Right cardiac atrium (tissue), 5 donors: ENCODE data around the gene GDF10. TPM values are rescaled to one million over a fixed set of nuclear protein-coding genes. Genes with fewer than 3 reads are reported as not detected.
A peak's percentile ranks its signal among the peaks of the same experiment; 100 is the strongest.

Source experiments
- ATAC-seq, 2 donors: fragments of 200-7000 bp; cut with Tn5 transposase; one replicate each; pipeline versions ENCODE4 v1.8.0 to v1.9.1; 2020; ENCODE audit warnings: moderate library complexity in 2 of 2, mild to moderate bottlenecking in 1 of 2
- DNase-seq, 3 donors: peaks; one replicate each; pipeline ENCODE4 v3.0.0-alpha.2; 2020
- H3K27ac ChIP-seq: one replicate; pipeline ENCODE4 v1.5.1; 2013; ENCODE audit warnings: mild to moderate bottlenecking, low read length, control low read depth, moderate library complexity
- H3K27me3 ChIP-seq: one replicate; pipeline ENCODE4 v1.6.1; 2013; ENCODE audit not compliant: control insufficient read depth, insufficient read depth
- H3K4me1 ChIP-seq: one replicate; pipeline ENCODE4 v1.6.1; 2013; ENCODE audit warnings: low read length; ENCODE audit not compliant: control insufficient read depth, insufficient read depth
- H3K4me3 ChIP-seq: one replicate; pipeline ENCODE4 v1.5.1; 2013; ENCODE audit warnings: low read length, control low read depth
- H3K9me3 ChIP-seq: one replicate; pipeline ENCODE4 v1.6.1; 2013; ENCODE audit warnings: low read length; ENCODE audit not compliant: control insufficient read depth
- WGBS: extraction: QIAGEN DNeasy Blood & Tissue Kit; methylation state at CpG from one replicate; pipeline ENCODE4 v1.1.7; 2013; 5-methylcytosine and 5-hydroxymethylcytosine counted together
- intact Hi-C, 4 donors: fragments of 100-400 bp; cut with DNase I; formaldehyde crosslinking; loops; one replicate each; pipeline versions ENCODE4 v1.11.0 to v1.14.0; 2022 to 2023
- polyA plus RNA-seq: library from polyadenylated mRNA; stranded (reverse); fragments of 200-250 nt; gene quantifications from one replicate; pipeline ENCODE4 v1.2.3, GENCODE V29; 2013
- total RNA-seq, 4 donors: library from RNA; stranded (reverse); fragmentation: NEBNext Ultra II Directional; extraction: Animal tissue kit (Norgen Biotek cat#: 25700); gene quantifications; one replicate each; pipeline ENCODE4 v1.2.1, GENCODE V29; 2021
- donor health status: healthy with polysubstance abuse.
- donor health status: DM: no; HTN: yes; CAD: no.
- donor health status: DM: no; HTN: no; CAD: no.
- donor health status: DM: no; HTN: yes; CAD: no; lungs with severe emphysema.
- donor health status: DM: yes; HTN: yes; CAD: no.

GDF10 gene
- total and polyA plus RNA-seq, 5 donors, result 1.8 to 4.3 (median 2.5) TPM

DNA sequence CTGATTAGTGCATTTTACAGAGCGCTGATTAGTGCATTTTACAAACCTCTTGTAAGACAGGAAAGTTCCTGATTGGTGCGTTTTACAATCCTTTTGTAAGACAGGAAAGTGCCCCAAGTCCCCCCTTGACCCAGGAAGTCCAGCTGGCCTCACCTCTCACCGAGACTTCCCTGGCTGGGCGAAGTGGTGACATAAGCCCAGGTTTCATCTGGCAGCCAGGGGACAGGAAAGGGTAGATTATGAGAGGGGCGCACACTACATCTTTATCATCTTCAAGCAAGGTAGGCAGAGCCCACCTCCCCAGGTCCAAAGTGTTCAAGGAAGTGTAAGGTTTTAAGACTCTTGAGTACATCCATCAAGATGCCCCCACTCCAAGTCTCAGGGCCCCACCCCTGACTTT, 5.5 kb upstream of the GDF10 start:
- WGBS, result 88% methylated on average over 5 of the region's 5 CpGs
- ATAC-seq (no peak), DNase-seq (no peak)
- Histone ChIP-seq H3K27me3 (no peaks in the 10 kb centered on the region), H3K9me3 (no peaks in the 10 kb centered on the region), H3K27ac (no peak overlapping the region), H3K4me3 (no peak overlapping the region), H3K4me1 (no peaks in the 10 kb centered on the region)
- intact Hi-C loops, result loop anchor here in 1 of 4 donors (5.0 kb wide), 1 partner anchor 227 kb away; no protein-coding TSS in a partner anchor

- no peaks in the 10 kb centered on the region for H3K4me1 ChIP-seq
Observed at GRCh38 chr10:47295411-47295810, 4.6 kb upstream of the GDF10 start.

DNA sequence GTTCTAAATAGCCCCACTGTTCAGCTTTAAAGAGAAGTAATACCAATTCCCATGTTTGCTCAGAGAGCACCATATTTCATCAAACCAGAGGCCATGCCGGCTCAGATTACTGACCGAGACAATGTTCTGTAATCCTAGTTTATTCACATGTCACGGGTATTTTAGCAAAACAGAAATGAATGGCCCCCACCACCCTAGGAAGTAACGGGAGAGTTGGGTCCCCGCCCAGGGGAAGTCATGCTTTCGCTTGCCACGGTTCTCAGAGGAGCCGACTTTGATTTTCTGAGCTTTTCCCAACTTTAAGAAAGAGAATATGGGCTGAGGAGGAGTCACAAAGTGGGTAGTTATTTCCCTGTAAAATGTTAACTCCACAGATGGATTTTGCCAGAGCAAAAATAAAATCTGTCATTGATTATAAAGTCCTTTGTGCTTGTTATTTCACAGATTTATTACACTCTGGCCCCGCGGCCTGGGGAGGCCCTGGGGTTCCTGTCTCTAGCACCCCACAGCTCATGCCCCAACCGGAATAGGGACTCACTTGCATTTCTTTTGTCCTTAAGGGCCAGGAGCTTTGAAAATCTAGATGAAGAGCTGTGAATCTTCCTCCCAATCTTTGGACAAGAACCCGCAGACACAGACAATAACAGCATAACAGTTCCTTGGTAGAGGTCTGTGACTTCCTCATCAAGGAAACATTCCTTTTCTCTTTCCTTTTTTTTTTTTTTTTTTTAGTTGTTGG, 3.7 kb upstream of the GDF10 start:
- 52% methylated on average over 12 of the region's 12 CpGs for WGBS
- Histone ChIP-seq H3K27me3 (no peaks in the 10 kb centered on the region), H3K4me1 (no peaks in the 10 kb centered on the region), H3K4me3 (no peak overlapping the region), H3K9me3 (no peaks in the 10 kb centered on the region), H3K27ac (no peak overlapping the region)
- intact Hi-C loops, result no loop called here
- ATAC-seq (no peak), DNase-seq (no peak)

More at GRCh38 chr10:47295411-47295810, 4.6 kb upstream of the GDF10 start:
- H3K4me3 ChIP-seq, result no peak overlapping the region
- DNase-seq (no peak), ATAC-seq (no peak)
- no peak overlapping the region for H3K27ac ChIP-seq
- intact Hi-C loops, result no loop called here
- no peaks in the 10 kb centered on the region for H3K27me3 ChIP-seq
- 83% methylated on average over 5 of the region's 5 CpGs for WGBS
- no peaks in the 10 kb centered on the region for H3K9me3 ChIP-seq

GRCh38 chr10:47296941-47297340, 3.1 kb upstream of the GDF10 start:
- no peak for ATAC-seq
- 79% methylated on average over 1 of the region's 1 CpG for WGBS
- DNase-seq, result no peak
- Histone ChIP-seq H3K9me3 (no peaks in the 10 kb centered on the region), H3K27me3 (no peaks in the 10 kb centered on the region), H3K4me1 (no peaks in the 10 kb centered on the region), H3K27ac (no peak overlapping the region), H3K4me3 (no peak overlapping the region)
- intact Hi-C loops, result no loop called here

GRCh38 chr10:47297866-47298540, 2.0 kb upstream of the GDF10 start:
- ATAC-seq, result no peak
- Histone ChIP-seq H3K4me3 (no peak overlapping the region), H3K27me3 (no peaks in the 10 kb centered on the region), H3K27ac (no peak overlapping the region), H3K4me1 (no peaks in the 10 kb centered on the region), H3K9me3 (no peaks in the 10 kb centered on the region)
- no peak for DNase-seq
- 76% methylated on average over 12 of the region's 12 CpGs for WGBS
- intact Hi-C loops, result no loop called here

DNA sequence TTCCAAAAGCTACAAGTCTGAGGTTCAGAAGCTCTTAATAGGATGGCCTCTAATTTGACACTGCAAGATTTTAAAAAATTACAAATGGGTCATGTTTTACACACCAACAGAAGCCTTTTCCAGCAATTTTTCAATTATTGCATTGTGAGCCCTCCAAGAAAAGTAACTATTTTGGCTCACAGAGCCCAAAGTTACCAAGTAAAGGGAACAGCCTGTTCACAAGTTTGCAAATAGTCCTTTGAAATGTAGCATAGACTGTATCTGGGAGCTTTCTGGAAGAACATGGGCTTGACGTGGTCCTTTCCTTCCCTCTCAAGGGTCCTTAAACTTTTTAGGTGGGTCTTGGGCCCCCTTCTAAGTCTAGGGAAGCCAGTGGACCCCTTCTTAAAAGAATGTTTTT, 1.3 kb upstream of the GDF10 start:
- peak in 1 of 2 donors; percentile 50 for ATAC-seq
- Histone ChIP-seq H3K27ac (no peak overlapping the region), H3K4me3 (no peak overlapping the region), H3K4me1 (no peaks in the 10 kb centered on the region), H3K9me3 (no peaks in the 10 kb centered on the region), H3K27me3 (no peaks in the 10 kb centered on the region)
- no peak for DNase-seq
- WGBS, result 52% methylated on average over 1 of the region's 1 CpG
- intact Hi-C loops, result no loop called here

DNA sequence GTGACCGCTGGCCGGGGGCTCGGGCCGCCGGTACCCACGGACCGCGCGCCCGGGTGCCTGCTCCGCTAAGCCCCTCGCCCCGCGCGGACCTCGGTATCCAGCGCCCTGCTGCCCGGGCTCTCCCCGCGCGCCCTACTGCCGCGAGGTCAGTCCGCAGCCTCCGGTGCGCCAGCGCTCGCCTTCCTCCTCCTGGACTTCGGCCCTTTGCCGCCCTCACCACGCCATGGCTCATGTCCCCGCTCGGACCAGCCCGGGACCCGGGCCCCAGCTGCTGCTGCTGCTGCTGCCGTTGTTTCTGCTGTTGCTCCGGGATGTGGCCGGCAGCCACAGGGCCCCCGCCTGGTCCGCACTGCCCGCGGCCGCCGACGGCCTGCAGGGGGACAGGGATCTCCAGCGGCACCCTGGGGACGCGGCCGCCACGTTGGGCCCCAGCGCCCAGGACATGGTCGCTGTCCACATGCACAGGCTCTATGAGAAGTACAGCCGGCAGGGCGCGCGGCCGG, 483 bp downstream of the GDF10 start:
- WGBS, result 2% methylated on average over 57 of the region's 57 CpGs
- H3K27me3 ChIP-seq, result no peaks in the 10 kb centered on the region

GRCh38 chr10:47301833-47302232, 1.8 kb downstream of the GDF10 start:
- whole genome bisulfite sequencing, result 72% methylated on average over 2 of the region's 2 CpGs
- no peak overlapping the region for H3K27ac ChIP-seq
- ATAC-seq (no peak), DNase-seq (no peak)
- H3K4me1 ChIP-seq, result no peaks in the 10 kb centered on the region
- H3K4me3 ChIP-seq, result no peak overlapping the region
- H3K27me3 ChIP-seq, result no peaks in the 10 kb centered on the region
- no peaks in the 10 kb centered on the region for H3K9me3 ChIP-seq
- intact Hi-C loops, result no loop called here

More for the DNA sequence above, 483 bp downstream of the GDF10 start:
- no peaks in the 10 kb centered on the region for H3K9me3 ChIP-seq
- intact Hi-C loops, result no loop called here
- DNase-seq, result peak in 1 of 3 donors; percentile 68
- no peaks in the 10 kb centered on the region for H3K4me1 ChIP-seq
- H3K27ac ChIP-seq, result no peak overlapping the region
- peak; percentile 35 to 53 for ATAC-seq
- H3K4me3 ChIP-seq, result peak overlapping the region; percentile 40

DNA sequence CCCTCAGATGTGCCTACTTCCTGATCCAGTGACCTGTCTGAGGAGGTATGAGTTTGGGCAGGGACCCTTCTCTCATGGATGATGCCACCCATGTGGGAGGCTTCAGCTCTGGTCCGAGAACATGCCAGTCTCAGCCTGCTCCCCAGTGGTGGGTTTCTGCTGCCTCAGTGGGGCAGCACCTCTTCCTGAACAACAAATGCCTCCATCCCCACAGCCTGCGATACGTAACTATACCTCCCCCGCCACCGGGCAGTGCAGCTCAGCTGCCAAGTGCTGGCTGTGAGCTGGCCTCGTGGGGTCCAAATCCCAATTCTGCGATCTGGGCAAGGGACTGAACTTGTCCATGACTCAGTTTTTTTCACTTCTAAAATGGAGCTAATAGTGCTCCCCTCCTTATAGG, 3.1 kb downstream of the GDF10 start:
- Histone ChIP-seq H3K27ac (no peak overlapping the region), H3K4me3 (no peak overlapping the region), H3K9me3 (no peaks in the 10 kb centered on the region), H3K27me3 (no peaks in the 10 kb centered on the region), H3K4me1 (no peaks in the 10 kb centered on the region)
- WGBS, result 89% methylated on average over 7 of the region's 7 CpGs
- DNase-seq (no peak), ATAC-seq (no peak)
- intact Hi-C loops, result no loop called here

DNA sequence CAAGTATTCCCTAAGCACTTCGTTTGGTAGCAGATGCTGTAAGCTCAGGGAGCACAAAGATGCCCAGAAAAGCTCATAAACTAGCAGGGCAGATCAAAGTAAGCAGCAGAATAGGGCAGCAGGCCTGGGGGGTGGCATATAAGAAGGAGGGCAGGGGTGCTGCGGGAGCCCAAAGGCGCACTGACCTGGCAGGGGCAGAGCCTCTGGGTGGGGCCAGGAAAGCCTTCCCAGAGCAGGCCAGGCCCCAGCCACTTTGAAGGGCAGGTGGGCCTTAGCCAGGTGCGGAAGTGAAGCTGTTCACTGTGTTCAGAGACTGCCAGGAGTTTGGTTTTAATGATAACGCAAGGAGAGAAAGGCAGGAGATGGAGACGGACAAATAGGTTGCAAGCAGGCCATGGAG, 3.9 kb downstream of the GDF10 start:
- 90% methylated on average over 6 of the region's 6 CpGs for WGBS
- Histone ChIP-seq H3K4me3 (no peak overlapping the region), H3K27me3 (no peaks in the 10 kb centered on the region), H3K27ac (no peak overlapping the region), H3K4me1 (no peaks in the 10 kb centered on the region), H3K9me3 (no peaks in the 10 kb centered on the region)
- no peak for ATAC-seq
- intact Hi-C loops, result no loop called here
- DNase-seq, result no peak

DNA sequence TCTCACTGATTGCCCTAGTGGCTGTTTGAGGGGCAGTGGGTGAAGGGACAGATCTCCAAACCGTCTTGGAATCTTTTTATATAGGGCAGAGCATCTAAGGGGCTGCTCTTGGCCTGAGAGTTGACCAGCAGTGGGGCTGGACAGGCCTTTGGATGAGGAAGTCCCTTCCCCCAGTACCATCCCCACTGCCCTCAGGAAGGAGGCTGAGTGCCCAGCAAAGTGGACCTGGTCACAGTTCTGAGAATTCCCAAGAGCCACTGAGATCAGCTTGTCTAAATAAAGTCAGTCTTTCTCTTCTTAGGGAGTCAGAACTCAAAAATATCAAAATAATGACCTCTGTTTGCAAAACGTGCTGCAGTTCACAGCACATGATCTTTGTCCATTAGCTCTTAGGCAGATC, 5.6 kb downstream of the GDF10 start:
- 54% methylated on average over 2 of the region's 2 CpGs for WGBS
- intact Hi-C loops, result no loop called here
- Histone ChIP-seq H3K4me3 (no peak overlapping the region), H3K4me1 (no peaks in the 10 kb centered on the region), H3K27me3 (no peaks in the 10 kb centered on the region), H3K9me3 (no peaks in the 10 kb centered on the region), H3K27ac (no peak overlapping the region)
- DNase-seq (no peak), ATAC-seq (no peak)
